Thoracic aorta (tissue), 2 donors: ENCODE data around the gene PDE4B. TPM values are rescaled to one million over a fixed set of nuclear protein-coding genes. Genes with fewer than 3 reads are reported as not detected.
"Not testable (repeated sequence)": the region's sequence is repeated elsewhere in the genome, so short reads cannot be mapped to it uniquely, and the experiment has no call there.

Source experiments
- ATAC-seq: fragments of 150-250 bp; one replicate; pipeline ENCODE4 v1.8.0; 2017; ENCODE audit warnings: low read depth; ENCODE audit not compliant: insufficient number of reproducible peaks, low FRiP score
- DNase-seq: peaks from one replicate; pipeline ENCODE4 v3.0.0-alpha.2; 2020; ENCODE audit warnings: low spot score
- H3K27ac ChIP-seq, 2 donors: fragments of 200-600 bp; sonication (generic); 1 replicate in 1 of 2; 2 replicates in 1 of 2; pipeline ENCODE4 v1.5.1; 2016; ENCODE audit warnings: mild to moderate bottlenecking in 2 of 2, moderate library complexity in 2 of 2
- H3K27me3 ChIP-seq: fragments of 200-600 bp; sonication (generic); replicated peaks from 2 replicates; pipeline ENCODE4 v1.6.0; 2016; ENCODE audit warnings: mild to moderate bottlenecking; ENCODE audit not compliant: insufficient read depth
- H3K36me3 ChIP-seq: fragments of 200-600 bp; sonication (generic); one replicate; pipeline ENCODE4 v1.5.1; 2016
- H3K4me1 ChIP-seq, 2 donors: fragments of 200-600 bp; sonication (generic); 1 replicate in 1 of 2; 2 replicates in 1 of 2; pipeline versions ENCODE4 v1.5.1 to v1.6.0; 2016; ENCODE audit warnings: low read depth in 2 of 2, mild to moderate bottlenecking in 1 of 2; ENCODE audit not compliant: control insufficient read depth in 1 of 2
- H3K4me3 ChIP-seq: fragments of 200-600 bp; sonication (generic); 2 replicates; pipeline ENCODE4 v1.5.1; 2016; ENCODE audit warnings: mild to moderate bottlenecking
- H3K9me3 ChIP-seq: fragments of 200-600 bp; sonication (generic); 2 replicates; pipeline ENCODE4 v1.5.1; 2016
- total RNA-seq, 2 donors: library from RNA; depleted of rRNA; stranded (reverse); fragments of >200 nt; gene quantifications; one replicate each; pipeline versions ENCODE4 v1.1.0 to v1.2.3, GENCODE V29; 2016
- TF ChIP-seq, protein P1 (sequence below): fragments of 200-600 bp; sonication (generic); IDR thresholded peaks from one replicate; pipeline ENCODE4 v1.5.1; 2019; ENCODE audit warnings: antibody characterized with exemption

The PDE4B gene
- total RNA-seq, 2 donors from 2014 or later = 29.0 to 42.4 TPM

DNA sequence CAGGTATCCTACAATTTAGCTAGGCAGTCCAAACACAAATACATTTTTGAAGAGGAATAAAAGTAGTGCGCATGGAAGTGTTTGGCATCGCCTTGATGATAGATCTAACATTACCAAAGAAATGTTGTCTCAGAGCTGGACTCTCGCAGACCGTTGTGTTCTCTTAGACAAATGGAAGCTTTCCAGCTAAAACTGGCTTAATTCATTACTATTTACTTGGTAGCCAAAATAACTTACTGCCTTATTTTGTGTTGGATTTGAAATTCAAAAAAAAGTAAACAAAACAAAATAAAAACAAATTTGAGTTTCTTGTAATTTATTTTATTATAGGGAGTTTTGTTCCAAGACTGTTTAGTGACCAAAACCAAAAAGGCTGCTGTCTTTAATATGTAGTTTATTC lies 51.6 kb downstream of the PDE4B start:
- Histone ChIP-seq H3K4me3 (no peak overlapping the region), H3K27ac (no peak overlapping the region), H3K9me3 (peaks cover 4% of the 10 kb centered on the region), H3K4me1 (no peaks in the 10 kb centered on the region), H3K36me3 (no peaks in the 10 kb centered on the region), H3K27me3 (no peaks in the 10 kb centered on the region)
- ATAC-seq (no peak), DNase-seq (no peak)
- TF ChIP-seq, protein P1, sequence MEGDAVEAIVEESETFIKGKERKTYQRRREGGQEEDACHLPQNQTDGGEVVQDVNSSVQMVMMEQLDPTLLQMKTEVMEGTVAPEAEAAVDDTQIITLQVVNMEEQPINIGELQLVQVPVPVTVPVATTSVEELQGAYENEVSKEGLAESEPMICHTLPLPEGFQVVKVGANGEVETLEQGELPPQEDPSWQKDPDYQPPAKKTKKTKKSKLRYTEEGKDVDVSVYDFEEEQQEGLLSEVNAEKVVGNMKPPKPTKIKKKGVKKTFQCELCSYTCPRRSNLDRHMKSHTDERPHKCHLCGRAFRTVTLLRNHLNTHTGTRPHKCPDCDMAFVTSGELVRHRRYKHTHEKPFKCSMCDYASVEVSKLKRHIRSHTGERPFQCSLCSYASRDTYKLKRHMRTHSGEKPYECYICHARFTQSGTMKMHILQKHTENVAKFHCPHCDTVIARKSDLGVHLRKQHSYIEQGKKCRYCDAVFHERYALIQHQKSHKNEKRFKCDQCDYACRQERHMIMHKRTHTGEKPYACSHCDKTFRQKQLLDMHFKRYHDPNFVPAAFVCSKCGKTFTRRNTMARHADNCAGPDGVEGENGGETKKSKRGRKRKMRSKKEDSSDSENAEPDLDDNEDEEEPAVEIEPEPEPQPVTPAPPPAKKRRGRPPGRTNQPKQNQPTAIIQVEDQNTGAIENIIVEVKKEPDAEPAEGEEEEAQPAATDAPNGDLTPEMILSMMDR = no peak

DNA sequence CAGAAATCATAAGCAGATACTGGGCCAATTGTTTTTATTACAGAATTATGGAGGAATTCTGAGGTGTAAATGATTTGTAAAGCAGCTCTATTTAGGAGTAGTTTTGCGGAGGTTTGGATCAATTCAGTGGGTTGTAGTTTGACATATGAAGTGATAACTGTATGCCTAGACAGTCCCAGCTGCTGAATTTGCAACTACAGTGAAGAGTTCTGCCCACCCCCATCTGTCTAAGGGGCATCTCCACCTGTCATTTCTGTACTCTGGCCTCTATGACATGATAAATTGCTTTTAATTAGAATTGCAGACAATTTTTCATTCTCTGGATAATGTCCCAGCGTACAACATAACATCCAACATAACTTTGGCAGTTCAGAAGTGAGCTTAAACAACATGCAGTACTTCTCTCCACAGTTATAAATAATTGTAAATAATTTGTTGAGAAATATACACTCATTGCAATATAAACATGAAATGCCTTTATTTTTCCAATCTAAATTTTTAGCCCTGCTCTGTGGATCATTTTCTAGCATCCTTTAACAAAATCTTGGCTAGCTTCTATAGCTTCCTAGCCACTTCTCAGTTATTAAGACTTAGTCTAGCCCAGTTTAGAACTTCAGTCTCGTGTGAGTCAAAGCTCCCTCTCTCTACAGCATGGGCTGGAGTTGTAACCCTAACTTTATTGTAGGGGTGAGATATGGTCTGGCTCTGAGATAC lies 52.3 kb downstream of the PDE4B start:
- Histone ChIP-seq H3K4me1 (no peaks in the 10 kb centered on the region), H3K4me3 (no peak overlapping the region), H3K9me3 (peaks cover 5% of the 10 kb centered on the region), H3K27me3 (no peaks in the 10 kb centered on the region), H3K27ac (no peak overlapping the region), H3K36me3 (no peaks in the 10 kb centered on the region)
- DNase-seq (no peak), ATAC-seq (no peak)
- TF ChIP-seq, protein P1 = no peak

DNA sequence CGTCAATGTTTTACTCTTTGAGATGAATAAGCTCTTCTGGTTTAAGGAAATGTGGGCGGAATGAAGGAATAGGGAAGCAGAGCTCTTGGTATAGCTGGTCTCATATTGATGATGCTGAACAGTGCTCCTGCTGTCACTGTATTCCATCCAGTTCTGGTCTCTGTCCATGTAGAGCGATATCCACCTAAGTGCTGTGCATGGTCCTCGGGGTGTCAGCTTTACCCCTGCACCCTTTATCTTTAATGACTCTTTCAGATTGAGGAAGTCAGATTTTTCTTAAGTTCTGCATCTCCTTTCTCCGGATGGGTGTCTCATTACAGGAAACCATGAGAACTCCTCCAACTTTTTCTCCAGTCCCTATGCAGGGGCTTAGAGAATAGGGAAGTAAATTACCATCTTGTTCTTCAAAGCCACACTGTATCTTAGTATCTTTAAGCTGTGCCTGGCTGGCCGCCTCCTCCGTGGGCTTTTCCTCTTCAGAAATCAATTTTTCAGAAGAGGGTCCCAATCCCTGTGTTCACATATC lies 52.9 kb downstream of the PDE4B start:
- no peak for DNase-seq
- H3K9me3 ChIP-seq = peaks cover 5% of the 10 kb centered on the region
- H3K4me3 ChIP-seq = no peak overlapping the region
- H3K27me3 ChIP-seq = no peaks in the 10 kb centered on the region
- TF ChIP-seq, protein P1 = no peak
- no peaks in the 10 kb centered on the region for H3K36me3 ChIP-seq
- H3K4me1 ChIP-seq = no peaks in the 10 kb centered on the region
- no peak overlapping the region for H3K27ac ChIP-seq
- no peak for ATAC-seq

DNA sequence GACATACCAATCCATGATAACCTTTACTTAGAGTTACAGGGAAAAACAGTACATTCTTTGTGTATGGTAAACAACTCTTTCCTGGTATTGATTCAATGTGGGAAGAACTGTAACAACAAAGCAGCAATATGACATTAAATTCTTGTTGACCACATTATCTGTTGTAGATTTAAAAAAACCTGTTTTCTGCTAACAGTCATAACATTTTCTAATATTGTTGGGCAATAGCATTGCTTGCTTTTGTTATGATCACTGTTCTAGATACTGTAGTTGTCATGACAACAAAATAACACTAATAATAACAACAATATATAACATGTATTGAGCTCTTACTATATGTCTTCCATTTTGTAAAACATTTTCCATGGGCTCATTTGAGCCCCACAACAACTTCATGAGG lies 54.2 kb downstream of the PDE4B start:
- H3K27me3 ChIP-seq = no peaks in the 10 kb centered on the region
- H3K36me3 ChIP-seq = no peaks in the 10 kb centered on the region
- H3K4me3 ChIP-seq = no peak overlapping the region
- no peaks in the 10 kb centered on the region for H3K4me1 ChIP-seq
- TF ChIP-seq, protein P1 = no peak
- no peak for ATAC-seq
- no peak overlapping the region for H3K27ac ChIP-seq
- DNase-seq = no peak
- peaks cover 5% of the 10 kb centered on the region for H3K9me3 ChIP-seq

DNA sequence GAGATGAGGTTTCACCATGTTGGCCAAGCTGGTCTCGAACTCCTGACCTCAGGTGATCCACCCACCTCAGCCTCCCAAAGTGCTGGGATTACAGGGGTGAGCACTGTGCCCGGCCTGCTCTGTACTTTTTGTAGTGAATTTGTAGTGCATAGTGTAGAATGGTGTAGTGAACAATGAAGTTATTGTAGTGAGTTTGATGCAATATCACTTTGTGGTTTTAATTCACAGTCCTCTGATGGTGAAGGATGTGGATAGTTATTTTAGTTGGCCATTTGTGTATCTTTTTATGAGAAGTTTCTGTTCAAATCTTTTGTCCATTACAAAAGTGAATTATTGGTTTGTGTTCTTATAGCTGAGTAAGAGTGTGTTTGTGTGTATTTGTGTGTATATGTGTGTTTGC lies 57.6 kb downstream of the PDE4B start:
- Histone ChIP-seq H3K36me3 (no peaks in the 10 kb centered on the region), H3K4me1 (no peaks in the 10 kb centered on the region), H3K27ac (no peak overlapping the region), H3K4me3 (no peak overlapping the region), H3K9me3 (peaks cover 5% of the 10 kb centered on the region), H3K27me3 (no peaks in the 10 kb centered on the region)
- TF ChIP-seq, protein P1 = no peak
- ATAC-seq (no peak), DNase-seq (no peak)

DNA sequence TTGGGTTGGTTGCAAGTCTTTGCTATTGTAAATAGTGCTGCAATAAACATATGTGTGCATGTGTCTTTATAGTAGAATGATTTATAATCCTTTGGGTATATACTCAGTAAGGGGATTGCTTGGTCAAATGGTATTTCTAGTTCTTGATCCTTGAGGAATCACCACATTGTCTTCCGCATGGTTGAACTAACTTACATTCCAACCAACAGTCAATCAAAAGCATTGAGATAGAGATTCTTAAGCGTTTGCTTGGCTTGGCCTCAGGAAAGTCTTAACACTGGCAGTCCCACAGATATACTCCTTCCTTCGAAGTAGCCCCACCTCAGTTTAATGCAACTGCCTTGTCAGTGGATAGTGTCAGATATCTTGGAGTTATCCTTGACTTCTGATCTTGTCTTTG lies 63.9 kb downstream of the PDE4B start:
- H3K27ac ChIP-seq, H3K4me1 ChIP-seq, H3K36me3 ChIP-seq, H3K9me3 ChIP-seq, DNase-seq, ATAC-seq, H3K27me3 ChIP-seq, H3K4me3 ChIP-seq: not testable (repeated sequence)
